Measurements from ENCODE around the gene GCC2.
A peak's percentile ranks its signal among the peaks of the same experiment; 100 is the strongest.

GCC2 gene

DNA sequence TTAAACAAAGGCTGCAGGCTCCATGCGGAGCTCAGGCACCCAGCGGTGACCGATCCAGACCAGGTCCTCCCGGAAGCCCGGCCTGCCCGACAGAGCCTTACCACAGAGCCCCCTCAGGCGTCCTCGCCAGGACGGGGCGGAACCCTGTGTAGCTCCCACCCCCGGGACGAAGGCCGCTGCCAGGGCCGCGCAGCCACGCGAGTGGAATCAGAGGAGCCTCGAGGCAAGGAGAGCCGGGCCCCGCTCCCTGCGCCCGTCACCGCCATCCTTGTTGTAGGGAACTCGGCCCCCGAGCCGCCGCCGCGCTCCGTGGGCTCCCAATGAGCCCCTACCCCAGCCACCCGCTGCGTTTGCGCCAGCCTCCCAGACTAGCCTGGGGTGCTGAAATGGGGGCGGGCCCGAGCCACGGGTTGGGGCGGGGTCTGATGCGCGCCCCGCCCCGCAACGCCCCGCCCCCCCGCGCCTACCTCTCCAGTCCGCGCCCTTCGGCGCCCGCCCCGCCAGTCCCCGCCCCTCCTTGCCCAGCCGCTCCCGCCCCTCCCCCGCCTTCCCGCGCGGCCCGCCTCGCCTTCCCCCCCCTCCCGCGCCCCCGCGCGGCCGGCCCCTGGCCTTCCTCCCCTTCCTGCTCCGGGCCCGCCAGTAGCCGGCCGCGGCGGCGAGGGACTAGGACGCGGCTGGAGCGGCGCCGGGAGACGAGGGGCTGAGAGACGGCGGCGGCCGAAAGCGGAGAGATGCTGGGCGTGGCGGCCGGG is 85.0 kb downstream of the GCC2 start, which contains the start of gene LIMS1:
Gene LIMS1, plus strand, starts transcription at position 639 of the 752 bp plus-strand sequence. Its CDS starts 93 bp downstream, at position 732.
- H3K4me1 ChIP-seq (ENCODE audit: insufficient read depth, low read length), result peaks cover 18% of the 10 kb centered on the region
- H3K36me3 ChIP-seq (ENCODE audit: insufficient read depth, low read length), result no peaks in the 10 kb centered on the region
- H3K9ac ChIP-seq (ENCODE audit: low read depth, low read length), result peak within 1 kb of the TSS; percentile 97
- H3K4me3 ChIP-seq (ENCODE audit: low read length), result peak within 1 kb of the TSS; percentile 92
- WGBS, result under 1% methylated on average over 71 of the region's 87 CpGs
- no peaks in the 10 kb centered on the region for H3K9me3 ChIP-seq (ENCODE audit: insufficient read depth, low read depth, low read length)
- H3K27me3 ChIP-seq (ENCODE audit: insufficient read depth, low read length), result peaks cover 18% of the 10 kb centered on the region
- H3K27ac ChIP-seq (ENCODE audit: low read depth, low read length), result peak within 1 kb of the TSS; percentile 96

DNA sequence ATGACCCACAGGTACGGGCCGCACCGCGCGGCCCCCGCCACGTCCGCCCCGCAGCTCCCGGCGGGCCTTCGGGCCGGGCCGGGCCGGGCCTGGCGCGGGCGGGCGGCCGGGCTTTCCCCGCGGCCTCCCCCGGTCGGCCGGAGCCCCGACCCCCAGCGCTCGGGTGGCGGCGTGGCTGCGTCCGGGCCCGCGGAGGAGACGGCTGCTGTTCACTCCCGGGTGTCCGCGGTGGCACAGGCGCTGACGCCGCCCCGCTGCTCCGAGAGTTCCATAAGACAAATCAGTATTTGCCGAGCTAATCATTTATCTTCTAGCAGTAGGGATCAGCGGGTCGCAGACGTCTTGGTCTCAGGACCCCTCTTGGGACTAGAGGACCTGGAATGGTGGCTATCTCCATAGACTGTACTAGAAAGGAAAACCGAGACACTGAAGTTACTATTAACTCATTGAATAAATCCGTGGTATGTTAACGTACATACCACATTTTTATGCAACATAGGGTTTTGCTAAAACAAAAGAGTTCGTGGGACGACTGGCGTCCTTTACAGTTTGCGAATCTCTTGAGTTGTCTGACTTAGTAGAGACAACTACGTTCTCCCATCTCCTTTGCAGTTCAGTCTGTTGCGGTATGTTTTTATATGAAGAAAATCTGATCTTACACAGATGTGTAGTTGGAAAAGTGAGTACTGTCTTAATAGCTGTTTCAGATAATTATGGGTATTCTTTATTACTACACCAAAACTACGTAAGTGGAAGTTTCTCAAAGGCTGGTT is 85.8 kb downstream of the GCC2 start:
- no peaks in the 10 kb centered on the region for H3K9me3 ChIP-seq (ENCODE audit: insufficient read depth, low read depth, low read length)
- H3K27ac ChIP-seq (ENCODE audit: low read depth, low read length), result no peak overlapping the region; the same call in 1 of the 2 replicates
- under 1% methylated on average over 56 of the region's 57 CpGs for WGBS
- H3K4me3 ChIP-seq (ENCODE audit: low read length), result peak overlapping the region; percentile 92
- H3K36me3 ChIP-seq (ENCODE audit: insufficient read depth, low read length), result no peaks in the 10 kb centered on the region
- H3K9ac ChIP-seq (ENCODE audit: low read depth, low read length), result peak overlapping the region; percentile 74
- H3K27me3 ChIP-seq (ENCODE audit: insufficient read depth, low read length), result peaks cover 18% of the 10 kb centered on the region
- peaks cover 18% of the 10 kb centered on the region for H3K4me1 ChIP-seq (ENCODE audit: insufficient read depth, low read length)

DNA sequence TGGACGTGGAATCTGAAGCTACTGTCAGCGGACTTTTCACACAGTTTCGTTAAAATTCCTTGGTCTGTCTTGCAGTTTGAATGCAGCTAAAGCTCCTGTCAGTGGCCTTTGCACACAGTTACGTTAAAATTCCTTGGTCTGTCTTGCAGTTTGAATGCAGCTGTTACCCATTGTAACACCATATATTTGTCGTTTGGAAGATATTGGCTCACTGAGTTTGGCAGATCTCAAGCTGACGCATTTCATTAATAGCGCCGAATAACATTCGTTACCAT is 86.3 kb downstream of the GCC2 start:
- peaks cover 18% of the 10 kb centered on the region for H3K27me3 ChIP-seq (ENCODE audit: insufficient read depth, low read length)
- no peaks in the 10 kb centered on the region for H3K9me3 ChIP-seq (ENCODE audit: insufficient read depth, low read depth, low read length)
- H3K4me3 ChIP-seq (ENCODE audit: low read length), result peak overlapping the region; percentile 92
- 22% methylated on average over 9 of the region's 9 CpGs for WGBS
- peaks cover 18% of the 10 kb centered on the region for H3K4me1 ChIP-seq (ENCODE audit: insufficient read depth, low read length)
- no peaks in the 10 kb centered on the region for H3K36me3 ChIP-seq (ENCODE audit: insufficient read depth, low read length)
- peak overlapping the region; percentile 74; the same call in 1 of the 2 replicates for H3K9ac ChIP-seq (ENCODE audit: low read depth, low read length)
- no peak overlapping the region for H3K27ac ChIP-seq (ENCODE audit: low read depth, low read length)

DNA sequence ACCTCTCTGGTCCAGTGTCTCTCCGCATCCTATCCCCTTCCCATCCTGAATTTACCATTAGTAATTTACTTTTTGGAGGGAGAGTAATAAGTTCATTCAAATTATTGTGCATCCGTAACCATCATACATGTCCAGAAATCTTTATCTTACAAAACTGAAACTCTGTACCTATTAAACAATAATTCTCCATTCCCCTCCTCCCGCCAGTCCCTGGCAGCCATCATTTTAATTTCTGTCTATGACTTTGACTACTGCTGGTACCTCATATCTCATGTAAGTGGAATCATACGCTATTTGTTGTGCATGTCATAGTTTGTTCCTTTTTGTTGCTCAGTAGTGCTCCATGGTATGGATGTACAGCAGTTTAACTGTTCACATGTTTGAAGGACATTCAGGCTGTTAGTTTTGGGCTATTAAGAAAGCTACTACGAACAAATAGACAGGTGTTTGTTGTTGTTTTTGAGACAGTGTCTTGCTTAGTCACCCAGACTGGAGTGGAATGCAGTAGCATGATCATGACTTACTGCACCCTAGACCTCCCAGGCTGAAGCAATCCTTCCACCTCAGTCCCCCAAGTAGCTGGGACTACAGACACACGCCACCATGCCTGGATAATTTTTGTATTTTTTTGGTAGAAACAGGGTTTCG is 87.3 kb downstream of the GCC2 start:
- Histone ChIP-seq H3K9me3 (ENCODE audit: insufficient read depth, low read depth, low read length) (no peaks in the 10 kb centered on the region), H3K27me3 (ENCODE audit: insufficient read depth, low read length) (peaks cover 18% of the 10 kb centered on the region), H3K36me3 (ENCODE audit: insufficient read depth, low read length) (no peaks in the 10 kb centered on the region), H3K9ac (ENCODE audit: low read depth, low read length) (no peak overlapping the region), H3K4me3 (ENCODE audit: low read length) (peak overlapping the region; percentile 92), H3K27ac (ENCODE audit: low read depth, low read length) (no peak overlapping the region), H3K4me1 (ENCODE audit: insufficient read depth, low read length) (peaks cover 18% of the 10 kb centered on the region)
- WGBS, result 87% methylated on average over 6 of the region's 7 CpGs

GRCh38 chr2:108536911-108537310 is 87.9 kb downstream of the GCC2 start:
- Histone ChIP-seq H3K27me3 (ENCODE audit: insufficient read depth, low read length) (peaks cover 18% of the 10 kb centered on the region), H3K9ac (ENCODE audit: low read depth, low read length) (no peak overlapping the region), H3K27ac (ENCODE audit: low read depth, low read length) (no peak overlapping the region), H3K9me3 (ENCODE audit: insufficient read depth, low read depth, low read length) (no peaks in the 10 kb centered on the region), H3K4me3 (ENCODE audit: low read length) (peak overlapping the region; percentile 2; the same call in 1 of the 2 replicates), H3K36me3 (ENCODE audit: insufficient read depth, low read length) (no peaks in the 10 kb centered on the region), H3K4me1 (ENCODE audit: insufficient read depth, low read length) (peaks cover 18% of the 10 kb centered on the region)
- WGBS, result 91% methylated on average over 5 of the region's 5 CpGs

GRCh38 chr2:108538000-108538625 is 89.1 kb downstream of the GCC2 start:
- Histone ChIP-seq H3K36me3 (ENCODE audit: insufficient read depth, low read length) (no peaks in the 10 kb centered on the region), H3K4me3 (ENCODE audit: low read length) (no peak overlapping the region), H3K27me3 (ENCODE audit: insufficient read depth, low read length) (peaks cover 18% of the 10 kb centered on the region), H3K9me3 (ENCODE audit: insufficient read depth, low read depth, low read length) (no peaks in the 10 kb centered on the region), H3K4me1 (ENCODE audit: insufficient read depth, low read length) (peaks cover 18% of the 10 kb centered on the region), H3K27ac (ENCODE audit: low read depth, low read length) (no peak overlapping the region), H3K9ac (ENCODE audit: low read depth, low read length) (no peak overlapping the region)
- WGBS, result 55% methylated on average over 5 of the region's 5 CpGs

DNA sequence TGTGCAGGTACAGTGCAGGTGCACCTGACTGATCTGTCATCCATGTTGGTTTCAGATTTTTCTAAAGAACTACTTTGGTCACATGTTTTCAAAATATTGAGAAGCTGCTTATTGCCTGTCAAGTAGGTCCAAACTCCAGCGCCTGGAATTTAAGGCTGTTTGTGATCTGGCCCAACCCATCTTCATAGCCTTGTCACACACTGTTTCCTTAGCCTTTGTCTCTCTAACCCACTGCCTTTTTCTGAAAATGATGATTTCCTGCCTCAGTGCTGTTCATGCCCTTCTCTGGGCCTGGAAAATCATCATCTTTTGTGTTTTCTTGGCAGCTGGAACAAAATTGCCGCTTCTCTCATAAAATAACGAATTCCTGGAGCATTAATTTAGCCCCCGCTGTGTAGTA is 92.4 kb downstream of the GCC2 start:
- peaks cover 10% of the 10 kb centered on the region for H3K4me1 ChIP-seq (ENCODE audit: insufficient read depth, low read length)
- no peak overlapping the region for H3K4me3 ChIP-seq (ENCODE audit: low read length)
- no peak overlapping the region for H3K27ac ChIP-seq (ENCODE audit: low read depth, low read length)
- H3K9ac ChIP-seq (ENCODE audit: low read depth, low read length), result no peak overlapping the region
- peaks cover 1% of the 10 kb centered on the region; the same call in 1 of the 2 replicates for H3K27me3 ChIP-seq (ENCODE audit: insufficient read depth, low read length)
- no peaks in the 10 kb centered on the region for H3K36me3 ChIP-seq (ENCODE audit: insufficient read depth, low read length)
- over 99% methylated on average over 4 of the region's 4 CpGs for WGBS
- H3K9me3 ChIP-seq (ENCODE audit: insufficient read depth, low read depth, low read length), result peaks cover 7% of the 10 kb centered on the region; the same call in 1 of the 2 replicates

GRCh38 chr2:108542071-108542470 is 93.1 kb downstream of the GCC2 start:
- Histone ChIP-seq H3K27ac (ENCODE audit: low read depth, low read length) (no peak overlapping the region), H3K9ac (ENCODE audit: low read depth, low read length) (no peak overlapping the region), H3K4me1 (ENCODE audit: insufficient read depth, low read length) (peaks cover 9% of the 10 kb centered on the region), H3K36me3 (ENCODE audit: insufficient read depth, low read length) (no peaks in the 10 kb centered on the region), H3K9me3 (ENCODE audit: insufficient read depth, low read depth, low read length) (peaks cover 7% of the 10 kb centered on the region; the same call in 1 of the 2 replicates), H3K27me3 (ENCODE audit: insufficient read depth, low read length) (no peaks in the 10 kb centered on the region), H3K4me3 (ENCODE audit: low read length) (no peak overlapping the region)
- WGBS, result 95% methylated on average over 4 of the region's 4 CpGs

DNA sequence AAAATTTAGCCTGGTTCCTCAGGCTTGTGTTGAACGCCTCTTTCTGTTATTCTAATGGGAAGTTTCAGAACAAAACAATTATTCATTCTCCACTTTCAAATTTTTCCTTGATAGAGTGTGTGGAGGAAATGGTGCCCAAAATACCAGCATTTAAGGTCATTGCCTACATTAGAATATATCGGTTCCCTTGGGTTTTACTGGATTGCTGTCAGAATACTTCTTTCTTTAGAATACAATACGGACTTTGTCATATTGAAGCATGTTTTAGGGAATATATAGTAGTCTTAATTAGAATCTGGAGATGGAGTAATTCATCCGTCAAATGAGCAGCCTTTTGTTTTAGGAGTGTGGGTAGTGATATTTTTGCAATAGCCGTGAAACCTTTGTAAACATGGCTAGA is 98.6 kb downstream of the GCC2 start:
- Histone ChIP-seq H3K4me1 (ENCODE audit: insufficient read depth, low read length) (no peaks in the 10 kb centered on the region), H3K36me3 (ENCODE audit: insufficient read depth, low read length) (no peaks in the 10 kb centered on the region), H3K9me3 (ENCODE audit: insufficient read depth, low read depth, low read length) (peaks cover 7% of the 10 kb centered on the region; the same call in 1 of the 2 replicates), H3K27ac (ENCODE audit: low read depth, low read length) (no peak overlapping the region), H3K9ac (ENCODE audit: low read depth, low read length) (no peak overlapping the region), H3K4me3 (ENCODE audit: low read length) (no peak overlapping the region), H3K27me3 (ENCODE audit: insufficient read depth, low read length) (no peaks in the 10 kb centered on the region)
- 85% methylated on average over 4 of the region's 5 CpGs for WGBS

DNA sequence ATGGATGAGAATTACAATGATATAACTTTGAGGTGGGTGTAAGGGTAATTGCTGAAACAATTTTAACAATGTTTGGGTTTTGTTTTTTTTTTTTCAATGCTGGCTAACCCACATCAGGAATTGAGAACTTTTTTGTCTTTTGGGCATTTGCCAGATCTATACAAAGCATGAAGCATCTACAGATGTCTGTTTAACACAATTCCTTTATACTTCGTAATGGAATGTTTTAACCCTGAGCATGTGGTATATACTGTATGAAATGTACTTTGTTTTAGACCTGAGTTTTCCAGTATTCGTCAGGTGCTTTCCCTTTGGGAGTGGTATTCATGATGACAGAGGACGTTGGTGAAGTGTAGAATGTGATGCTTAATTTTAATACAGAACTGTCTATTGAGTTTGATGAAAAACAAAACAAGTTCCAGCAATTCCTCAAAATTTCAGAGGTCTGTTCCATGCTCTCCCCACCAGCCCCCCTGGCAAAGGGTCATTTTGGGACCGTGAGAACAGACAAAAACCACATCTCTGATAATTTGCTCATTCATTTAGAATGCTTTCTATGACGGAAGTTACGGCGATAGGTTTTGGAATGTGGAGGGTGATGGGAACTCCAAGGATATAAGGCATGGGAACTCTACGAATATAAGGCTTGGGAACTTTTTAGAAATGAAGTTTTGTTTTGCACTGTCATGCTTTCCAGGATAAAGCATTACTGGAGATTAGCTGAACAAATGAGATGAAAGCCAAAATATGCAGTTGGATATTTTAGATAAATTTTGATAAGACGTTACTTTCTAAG is 99.4 kb downstream of the GCC2 start:
- H3K27me3 ChIP-seq (ENCODE audit: insufficient read depth, low read length), result no peaks in the 10 kb centered on the region
- WGBS, result 91% methylated on average over 8 of the region's 9 CpGs
- no peaks in the 10 kb centered on the region for H3K36me3 ChIP-seq (ENCODE audit: insufficient read depth, low read length)
- H3K9ac ChIP-seq (ENCODE audit: low read depth, low read length), result no peak overlapping the region
- H3K4me3 ChIP-seq (ENCODE audit: low read length), result no peak overlapping the region
- peaks cover 7% of the 10 kb centered on the region; the same call in 1 of the 2 replicates for H3K9me3 ChIP-seq (ENCODE audit: insufficient read depth, low read depth, low read length)
- H3K4me1 ChIP-seq (ENCODE audit: insufficient read depth, low read length), result no peaks in the 10 kb centered on the region
- H3K27ac ChIP-seq (ENCODE audit: low read depth, low read length), result no peak overlapping the region
